Fibroblast of skin of scalp (primary cell): ENCODE measurements around the gene PADI1.

Experiments
- DNase-seq: peaks from one replicate; pipeline ENCODE4 v3.0.0-alpha.2; 2013

Gene PADI1

DNA sequence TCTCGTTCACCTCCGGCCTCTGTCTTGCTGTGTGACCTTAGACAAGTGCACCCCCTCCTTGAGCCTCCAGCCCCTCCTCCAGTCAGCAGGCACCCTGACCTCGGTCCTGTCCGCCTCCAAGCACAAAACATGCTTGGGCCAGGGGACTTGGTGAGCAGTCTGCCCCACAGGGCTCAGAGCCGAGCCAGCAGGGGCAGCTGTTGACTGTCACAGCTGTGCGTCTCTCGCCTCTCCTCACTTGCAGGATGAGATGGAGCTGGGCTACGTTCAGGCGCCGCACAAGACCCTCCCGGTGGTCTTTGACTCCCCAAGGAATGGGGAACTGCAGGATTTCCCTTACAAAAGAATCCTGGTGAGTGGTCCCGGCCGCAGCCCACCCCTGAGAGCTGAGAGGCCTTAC, 68.2 kb downstream of the PADI1 start:
- DNase-seq, result no peak

DNA sequence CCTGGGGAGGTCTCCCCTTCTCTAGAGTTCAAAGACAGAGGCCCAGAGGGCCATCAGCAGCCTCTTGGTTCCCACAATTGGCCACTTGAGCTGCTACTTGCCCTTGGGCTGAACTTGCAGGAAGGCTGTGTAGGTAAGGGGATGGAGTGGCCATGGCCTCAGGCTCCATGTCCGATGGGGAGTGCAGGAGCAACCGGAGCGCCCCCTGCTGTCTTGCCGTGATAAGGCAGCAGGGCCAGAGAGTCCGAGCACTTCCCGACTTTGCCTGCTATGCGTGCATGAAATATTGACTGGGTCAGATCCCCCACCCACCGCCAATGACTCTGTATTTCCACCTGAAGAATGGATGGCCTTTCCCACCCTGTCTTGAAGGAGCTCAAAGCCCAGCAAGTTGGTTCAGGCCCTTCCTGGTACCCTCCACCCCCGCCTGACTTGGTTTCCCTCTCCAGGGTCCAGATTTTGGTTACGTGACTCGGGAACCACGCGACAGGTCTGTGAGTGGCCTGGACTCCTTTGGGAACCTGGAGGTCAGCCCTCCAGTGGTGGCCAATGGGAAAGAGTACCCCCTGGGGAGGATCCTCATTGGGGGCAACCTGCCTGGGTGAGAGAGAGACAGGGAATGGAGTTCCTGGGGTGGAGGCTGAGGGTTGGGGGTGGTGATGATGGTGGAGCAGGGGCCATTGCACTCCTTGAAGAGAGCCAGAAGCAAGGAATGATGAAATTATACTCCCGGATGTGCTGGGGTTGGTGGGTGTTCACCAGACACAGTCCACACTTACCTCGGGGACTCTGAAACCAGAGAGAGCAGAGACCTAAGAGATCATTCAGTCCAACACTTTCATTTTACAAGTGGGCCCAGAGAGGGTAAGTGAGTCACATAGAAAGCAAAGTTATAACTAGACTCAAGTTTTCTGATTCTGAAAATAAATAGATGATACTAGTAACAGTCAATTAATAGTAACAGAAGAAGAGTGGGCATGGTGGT, 69.5 kb downstream of the PADI1 start:
- peak; percentile 49 for DNase-seq

DNA sequence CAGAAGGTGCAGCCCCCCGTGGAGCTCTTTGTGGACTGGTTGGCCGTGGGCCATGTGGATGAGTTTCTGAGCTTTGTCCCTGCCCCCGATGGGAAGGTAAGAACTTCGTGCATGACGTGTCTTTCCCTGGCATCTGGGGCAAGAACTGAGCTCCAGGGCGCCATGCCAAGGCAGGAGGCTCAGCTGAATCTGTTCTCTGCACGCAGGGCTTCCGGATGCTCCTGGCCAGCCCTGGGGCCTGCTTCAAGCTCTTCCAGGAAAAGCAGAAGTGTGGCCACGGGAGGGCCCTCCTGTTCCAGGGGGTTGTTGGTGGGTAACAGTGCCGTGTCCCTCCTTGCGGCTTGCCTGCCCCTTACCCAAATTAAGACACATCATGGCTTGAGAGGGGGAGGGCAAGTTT, 71.6 kb downstream of the PADI1 start:
- peak; percentile 24 for DNase-seq

DNA sequence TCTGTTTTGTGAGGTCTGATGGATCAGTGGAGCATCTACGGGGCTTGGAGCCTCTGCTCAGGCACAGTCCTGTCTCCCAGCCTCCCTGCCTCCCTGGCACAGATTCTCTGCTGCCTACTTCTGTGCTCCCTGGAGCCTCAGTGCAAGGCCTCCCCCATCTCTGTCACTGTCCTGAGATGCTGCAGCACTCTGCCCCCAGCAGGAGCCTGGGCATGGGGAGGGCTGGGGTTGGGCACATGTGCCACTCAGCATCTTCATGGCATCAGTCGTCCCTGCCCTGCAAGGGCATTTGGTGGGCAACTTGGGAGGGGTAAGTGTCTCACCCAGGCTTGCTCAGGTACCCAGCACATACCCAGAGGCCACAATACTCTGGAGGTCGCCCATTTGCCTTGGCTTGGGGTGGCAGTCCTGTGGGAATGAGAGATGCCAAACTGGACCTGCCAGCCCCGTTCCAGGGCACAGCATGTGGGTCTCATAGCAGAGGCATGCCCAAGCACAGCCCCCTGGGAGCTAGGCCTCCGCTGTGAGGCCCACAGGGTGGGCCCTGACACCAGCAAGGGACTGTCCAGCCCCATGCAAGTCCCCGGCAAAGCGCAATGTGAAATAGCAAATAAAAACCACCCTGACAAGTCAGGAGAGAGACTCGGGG, 72.7 kb downstream of the PADI1 start:
- no peak for DNase-seq

DNA sequence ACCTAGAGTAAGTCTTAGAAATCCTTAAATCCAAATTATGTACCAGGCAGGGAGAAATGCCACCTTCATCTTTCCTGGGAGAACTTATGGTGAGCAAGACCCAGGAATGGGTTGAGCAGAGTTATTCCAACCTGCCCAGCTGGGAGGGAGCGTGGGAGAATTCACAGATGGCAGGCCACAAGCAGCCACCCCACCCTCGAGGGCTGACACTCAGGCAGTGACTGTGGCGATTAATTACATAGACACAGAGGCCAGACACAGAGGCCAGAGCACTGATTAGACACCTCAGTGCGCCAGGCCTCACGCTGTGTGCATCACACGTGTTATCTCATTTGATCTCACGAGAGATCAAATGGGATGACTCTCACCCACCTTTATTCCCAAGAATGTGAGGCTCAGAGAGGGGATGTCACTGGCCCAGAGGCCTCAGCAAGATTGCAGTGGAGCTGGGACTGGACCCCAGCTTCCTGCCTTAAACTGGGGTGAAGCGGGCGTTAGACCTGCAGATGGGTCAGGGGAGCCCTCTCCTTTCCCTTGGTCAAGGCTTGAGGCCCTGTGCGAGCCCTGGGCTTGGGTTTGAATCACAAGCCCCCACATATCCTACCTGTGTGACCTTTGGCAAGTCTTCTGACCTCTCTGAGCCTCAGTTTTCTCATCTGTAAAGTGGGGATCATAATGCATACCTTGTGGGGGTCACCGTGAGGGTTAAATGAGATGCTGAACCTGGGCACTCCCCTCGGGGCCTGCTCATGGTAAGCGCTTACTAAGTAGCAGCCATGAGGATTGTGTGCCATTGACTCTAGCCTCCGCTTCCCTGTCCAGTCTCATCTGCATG, 74.3 kb downstream of the PADI1 start:
- no peak for DNase-seq

DNA sequence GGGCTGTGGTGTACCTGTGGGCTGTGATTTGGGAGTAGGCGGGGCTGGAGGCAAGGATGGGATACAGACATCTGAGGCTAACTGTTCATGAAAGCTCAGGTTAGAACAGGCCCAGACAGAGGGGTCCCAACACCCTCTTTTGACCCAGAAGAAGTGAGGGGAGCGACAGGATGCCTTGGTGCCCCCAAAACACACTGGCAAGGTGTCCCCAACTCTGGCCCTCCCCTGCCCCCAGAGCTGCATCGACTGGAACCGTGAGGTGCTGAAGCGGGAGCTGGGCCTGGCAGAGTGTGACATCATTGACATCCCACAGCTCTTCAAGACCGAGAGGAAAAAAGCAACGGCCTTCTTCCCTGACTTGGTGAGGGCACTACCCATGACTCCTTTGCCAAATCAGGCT, 75.5 kb downstream of the PADI1 start:
- no peak for DNase-seq

DNA sequence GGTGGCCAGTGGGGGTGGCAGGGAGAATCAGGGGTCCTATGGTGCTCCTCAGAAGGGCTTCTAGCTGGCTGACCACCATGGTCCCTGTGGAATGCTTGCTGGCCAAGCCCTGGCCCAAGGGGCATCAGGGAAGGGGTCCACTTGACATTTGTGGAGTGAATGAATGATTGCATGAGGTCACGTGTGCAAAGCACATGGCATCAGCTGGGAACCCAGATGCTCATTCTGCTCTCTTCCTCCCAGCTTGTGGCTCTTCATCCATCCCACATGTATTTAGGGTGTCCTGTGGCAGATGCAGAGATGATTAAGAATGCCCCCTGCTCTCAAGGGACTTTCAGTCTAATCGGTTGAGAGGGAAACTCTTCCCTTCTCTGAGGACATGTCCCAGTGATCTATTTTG, 76.0 kb downstream of the PADI1 start:
- no peak for DNase-seq

DNA sequence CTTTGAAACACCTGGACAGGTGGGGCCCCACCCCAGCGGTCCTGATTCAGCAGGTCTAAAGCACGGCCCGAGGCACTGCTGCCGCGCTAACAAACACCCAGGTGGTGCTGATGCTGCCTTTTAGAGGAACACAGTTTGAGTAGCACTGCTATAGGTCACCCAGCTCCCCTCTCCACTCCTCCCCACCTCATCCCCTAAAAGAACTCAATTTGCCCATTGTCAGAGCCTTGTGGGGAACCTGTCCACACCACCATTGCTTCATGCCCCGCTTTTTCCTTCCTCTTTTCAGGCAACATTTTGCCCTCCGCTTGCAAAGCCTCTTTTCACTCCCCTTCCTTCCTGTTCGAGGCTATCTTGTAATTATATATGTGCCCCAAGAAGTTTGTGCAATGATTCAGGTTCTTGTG, 76.8 kb downstream of the PADI1 start:
- DNase-seq, result no peak

DNA sequence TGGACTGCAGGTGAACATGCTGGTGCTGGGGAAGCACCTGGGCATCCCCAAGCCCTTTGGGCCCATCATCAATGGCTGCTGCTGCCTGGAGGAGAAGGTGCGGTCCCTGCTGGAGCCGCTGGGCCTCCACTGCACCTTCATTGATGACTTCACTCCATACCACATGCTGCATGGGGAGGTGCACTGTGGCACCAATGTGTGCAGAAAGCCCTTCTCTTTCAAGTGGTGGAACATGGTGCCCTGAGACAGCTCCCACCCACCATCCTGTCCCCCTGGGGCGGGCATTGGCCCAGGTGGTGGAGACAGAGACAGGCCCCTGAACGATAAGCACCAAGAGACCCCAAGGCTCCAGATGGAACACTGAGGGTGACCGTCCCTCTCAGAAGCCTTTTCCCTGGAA, 77.9 kb downstream of the PADI1 start:
- DNase-seq, result no peak

DNA sequence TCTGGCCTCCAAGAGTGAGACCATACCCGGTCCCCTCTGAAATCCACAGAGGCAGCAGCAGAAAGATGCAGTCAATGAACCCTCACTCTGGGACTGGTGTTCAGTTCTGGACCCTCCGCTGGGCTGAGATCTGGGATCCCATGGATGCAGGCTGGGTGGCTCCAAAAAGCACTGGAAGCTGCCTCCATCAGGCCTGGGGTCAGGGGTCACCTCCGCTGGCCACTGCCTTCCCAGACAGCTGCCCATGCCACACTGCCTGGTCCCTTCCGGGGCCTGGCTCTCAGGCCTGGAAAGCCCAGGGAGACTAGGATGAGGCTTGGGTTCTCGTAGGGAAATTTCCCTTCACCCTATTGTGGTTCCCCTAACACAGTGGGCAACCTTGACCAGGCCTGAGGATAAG, 81.7 kb downstream of the PADI1 start:
- no peak for DNase-seq

DNA sequence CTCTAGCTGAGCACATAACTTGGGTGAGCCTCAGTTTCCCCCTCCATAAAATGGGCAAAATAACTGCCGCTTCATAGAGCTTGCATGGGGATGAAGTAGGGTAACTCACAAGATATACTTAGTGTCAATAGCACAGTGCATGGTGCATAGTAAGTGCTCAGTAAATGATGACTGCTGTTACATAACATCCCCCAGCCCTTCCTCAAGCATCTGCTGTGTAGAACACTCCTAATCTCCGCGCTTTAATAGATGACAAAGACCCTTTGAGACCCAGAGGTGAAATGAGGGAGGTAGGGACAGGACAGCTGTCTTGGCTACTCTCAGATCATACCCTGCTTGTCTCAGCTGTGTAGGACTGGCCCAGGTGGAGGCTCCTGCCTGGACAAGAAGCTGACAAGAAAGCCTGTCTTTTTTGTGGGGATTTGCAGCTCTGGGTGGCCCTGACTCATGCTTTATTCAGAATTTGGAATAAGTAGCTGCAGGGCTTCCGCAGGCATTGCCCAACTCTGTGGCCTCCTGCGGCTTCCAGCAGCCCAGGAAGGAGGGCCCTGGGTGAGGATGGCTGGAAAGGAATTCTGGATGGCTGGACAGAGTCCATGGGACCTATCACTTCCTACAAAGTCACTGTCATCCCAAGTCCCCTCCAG, 82.3 kb downstream of the PADI1 start:
- peak; percentile 86 for DNase-seq

DNA sequence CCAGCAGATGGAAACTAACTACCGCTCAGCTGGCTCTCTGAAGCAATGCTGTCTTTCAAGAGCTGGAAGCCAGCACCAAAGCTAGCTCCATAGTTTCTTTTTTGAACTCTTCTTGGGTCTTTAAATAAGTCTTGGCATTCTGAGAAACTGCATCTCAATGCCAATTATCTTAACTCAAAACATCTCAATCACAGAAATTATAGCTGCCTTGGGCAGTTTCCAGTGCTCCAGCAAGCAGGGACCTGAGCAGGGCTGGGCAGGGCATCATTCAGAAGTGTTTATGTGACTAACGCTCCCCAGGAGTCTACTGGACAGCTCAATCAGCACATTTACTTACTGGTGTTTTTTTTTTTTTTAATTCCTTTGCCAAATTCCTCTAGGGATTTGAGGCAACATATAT, 84.8 kb downstream of the PADI1 start:
- peak; percentile 79 for DNase-seq

DNA sequence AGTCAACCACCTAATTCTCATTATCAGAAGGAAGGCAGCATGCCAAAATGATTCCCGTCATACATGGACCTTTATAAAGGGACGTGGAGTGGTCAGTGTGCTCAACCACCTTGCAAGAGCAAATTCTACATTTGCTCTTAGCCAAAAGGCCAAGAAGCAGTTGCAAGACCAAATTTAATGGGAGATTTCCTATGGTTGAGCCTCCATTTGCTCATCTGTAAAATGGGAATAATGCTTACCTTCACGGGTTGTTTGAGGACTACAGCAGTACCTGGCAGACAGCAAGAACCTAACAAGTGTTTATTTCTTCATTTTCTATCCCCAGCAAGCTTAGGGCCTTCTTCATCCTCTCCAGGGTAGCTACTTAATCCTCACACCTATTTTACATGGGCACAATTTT, 85.6 kb downstream of the PADI1 start:
- no peak for DNase-seq

DNA sequence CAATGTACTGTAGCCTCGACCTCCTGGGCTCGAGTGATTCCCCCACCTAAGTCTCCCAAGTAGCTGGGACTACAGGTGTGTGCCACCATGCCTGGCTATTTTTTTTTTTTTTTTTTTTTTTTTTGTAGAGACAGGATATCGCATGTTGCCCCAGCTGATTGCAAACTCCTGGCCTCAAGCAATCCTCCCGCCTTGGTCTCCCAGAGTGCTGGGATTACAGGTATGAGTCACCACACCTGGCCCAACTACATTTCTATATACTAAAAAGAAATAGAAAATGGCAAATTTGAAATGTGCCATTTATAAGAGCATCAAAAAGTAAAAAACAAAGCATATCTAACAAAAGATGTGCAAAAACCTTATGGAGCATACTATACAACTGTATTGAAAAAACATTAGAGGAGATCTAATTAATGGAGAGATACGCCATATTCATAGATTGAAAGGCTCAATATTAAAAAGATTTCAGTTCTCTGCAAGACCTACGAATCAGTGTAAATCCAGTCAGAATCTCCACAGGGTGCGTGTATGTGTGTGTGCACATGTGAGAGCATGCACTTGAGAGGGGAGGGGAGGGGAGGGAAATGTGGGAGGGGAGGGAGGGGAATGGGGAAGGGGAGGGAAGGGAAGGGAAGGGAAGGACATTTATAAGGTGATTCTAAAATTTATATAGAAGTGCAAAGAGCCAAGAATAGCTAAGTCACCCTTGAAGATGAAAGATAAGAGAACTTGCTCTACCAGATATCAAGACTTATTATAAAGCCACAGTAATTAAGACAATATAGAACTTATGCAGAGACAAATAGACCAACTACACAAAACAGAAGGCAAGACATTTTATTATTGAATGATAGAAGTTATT, 87.6 kb downstream of the PADI1 start:
- DNase-seq, result no peak

DNA sequence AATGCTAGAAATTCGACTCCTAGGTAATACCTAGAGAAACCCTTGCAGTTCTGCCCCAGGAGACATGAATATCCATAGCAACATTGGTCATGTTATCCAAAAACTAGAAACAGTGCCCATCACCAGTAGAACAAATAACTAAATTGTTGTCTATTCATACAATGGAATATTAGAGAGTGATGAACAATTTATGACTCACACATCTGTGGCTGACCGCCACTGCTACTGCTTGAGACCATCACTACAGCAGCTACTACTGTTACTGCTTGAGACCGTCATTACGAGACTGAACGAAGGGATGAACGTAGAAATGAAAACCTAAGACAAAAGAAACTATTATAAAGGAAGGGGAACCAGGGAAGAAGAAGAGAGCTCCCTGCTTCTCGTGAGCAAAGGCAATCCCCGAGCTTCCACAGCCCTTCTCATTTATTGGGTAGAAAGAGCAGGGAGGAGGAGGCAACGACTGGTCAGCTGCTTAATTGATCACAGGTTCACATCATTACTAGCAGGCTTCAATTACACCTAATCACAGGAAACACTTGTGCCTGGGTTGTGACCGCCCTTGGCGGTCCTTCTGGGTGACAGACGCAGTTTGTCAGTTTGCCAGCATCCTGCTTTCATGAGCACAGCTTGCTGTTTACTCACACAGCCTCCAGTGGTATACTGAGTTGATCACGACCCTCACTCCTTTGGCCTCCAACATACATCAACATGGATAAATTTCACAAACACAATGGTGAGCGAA, 88.9 kb downstream of the PADI1 start:
- DNase-seq, result no peak

DNA sequence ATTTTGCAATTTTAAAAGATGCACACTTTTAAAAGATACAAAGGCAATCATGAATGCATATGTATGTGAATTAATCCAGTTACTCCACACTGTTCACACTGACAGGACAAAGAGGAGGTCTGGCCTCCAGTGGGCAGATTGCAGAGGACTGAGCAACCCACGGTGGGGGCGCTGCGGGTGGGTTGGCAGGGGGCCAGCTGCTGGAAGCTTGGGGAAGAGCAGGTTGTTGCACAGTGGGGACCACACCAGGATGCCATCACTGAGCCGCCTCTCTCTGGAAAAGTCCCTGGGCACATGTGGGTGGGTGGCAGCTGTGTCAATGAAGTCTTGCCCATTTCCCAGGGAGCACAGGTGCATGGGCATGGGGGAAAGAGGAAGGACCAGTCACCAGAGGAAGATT, 90.4 kb downstream of the PADI1 start:
- no peak for DNase-seq
